NCI-H2081 (cell line): ENCODE measurements around the gene H3-3A.

Source experiments
- DNase-seq, 2 experiments: peaks; one replicate each; lab custom pipeline; 2025; lab: John Stamatoyannopoulos, UW

H3-3A gene

GRCh38 chr1:226062558-226063223, at the start of gene H3-3A:
Gene H3-3A, plus strand, starts transcription at chr1:226062716. Its CDS starts 1,636 bp downstream, at chr1:226064352.
- peak; percentile 95 to 98 for DNase-seq

DNA sequence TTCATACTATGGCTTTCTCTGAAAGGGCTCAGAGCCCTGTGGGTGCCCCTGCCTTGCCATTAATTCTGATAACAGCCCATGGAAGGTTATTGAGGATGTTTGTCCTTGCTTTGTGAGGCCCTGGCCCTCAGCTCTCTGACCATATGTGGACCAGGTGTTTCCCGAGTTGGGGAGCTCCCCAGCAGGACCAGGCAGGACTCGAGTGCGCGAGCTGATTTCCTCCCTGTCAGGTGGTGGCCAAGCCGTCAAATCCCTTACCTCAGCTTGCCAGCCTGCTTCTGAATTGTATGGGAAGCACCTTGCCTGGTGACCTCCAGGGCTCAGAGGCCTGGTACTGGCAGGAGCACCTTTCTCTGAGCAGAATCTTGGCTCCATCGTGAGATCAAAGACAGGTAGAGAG, 45.4 kb upstream of the H3-3A start:
- DNase-seq, result no peak

DNA sequence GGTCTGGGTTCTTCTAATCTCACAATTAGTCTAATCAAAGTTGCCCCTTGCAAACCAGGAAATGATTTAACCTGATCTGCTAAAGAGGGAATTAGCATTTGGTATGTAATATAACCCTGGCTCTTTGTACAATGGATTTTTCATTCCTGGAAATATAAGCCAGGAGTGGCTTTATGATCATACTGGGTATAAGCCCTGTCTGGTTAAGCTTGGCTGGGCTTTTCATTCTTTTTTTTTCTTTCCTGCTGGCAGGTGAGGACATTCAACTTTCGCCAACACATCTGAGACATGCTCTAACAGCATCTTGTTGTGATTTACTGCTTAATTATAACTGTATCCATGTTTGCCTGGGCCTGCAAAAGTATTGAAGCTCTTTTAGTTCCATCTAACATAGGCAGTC, 42.9 kb upstream of the H3-3A start:
- peak in 1 of 2 experiments; percentile 45 for DNase-seq

GRCh38 chr1:226021401-226021800, 41.1 kb upstream of the H3-3A start:
- DNase-seq, result no peak

DNA sequence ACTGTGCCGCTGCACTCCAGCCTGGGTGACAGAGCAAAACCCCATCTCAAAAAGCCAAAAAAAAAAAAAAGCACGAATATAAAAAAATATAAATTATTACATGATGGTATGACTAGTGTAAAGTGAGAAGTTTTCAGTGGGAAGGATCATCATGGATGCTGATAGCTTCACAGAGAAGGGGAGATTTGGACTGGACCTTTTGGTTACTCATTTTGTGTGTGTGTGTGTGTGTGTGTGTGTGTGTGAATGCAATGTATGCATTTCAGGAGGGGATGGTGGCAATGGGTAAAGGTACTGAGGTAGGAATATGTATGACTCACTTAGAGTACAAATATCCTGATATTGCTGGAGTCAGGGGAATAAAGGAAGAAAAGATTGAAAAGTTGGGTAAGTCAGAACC, 40.7 kb upstream of the H3-3A start:
- no peak for DNase-seq

DNA sequence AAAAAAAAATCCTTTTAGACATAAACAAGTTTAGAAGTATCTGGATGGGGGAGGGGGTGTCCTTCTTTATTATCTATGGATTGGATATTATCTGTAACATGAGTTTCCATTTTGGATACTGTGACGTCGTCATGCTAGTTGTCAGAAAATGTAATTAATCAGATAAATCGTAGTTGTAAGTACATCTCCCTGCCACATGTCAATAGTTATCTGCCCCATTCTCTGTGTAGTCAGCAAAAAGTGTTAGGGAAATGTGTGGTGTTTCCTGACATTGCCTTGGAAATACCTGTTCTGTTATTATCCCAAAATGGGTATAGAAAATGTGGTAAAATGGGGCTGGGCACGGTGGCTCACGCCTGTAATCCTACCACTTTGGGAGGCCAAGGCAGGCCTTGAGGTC, 38.8 kb upstream of the H3-3A start:
- no peak for DNase-seq

DNA sequence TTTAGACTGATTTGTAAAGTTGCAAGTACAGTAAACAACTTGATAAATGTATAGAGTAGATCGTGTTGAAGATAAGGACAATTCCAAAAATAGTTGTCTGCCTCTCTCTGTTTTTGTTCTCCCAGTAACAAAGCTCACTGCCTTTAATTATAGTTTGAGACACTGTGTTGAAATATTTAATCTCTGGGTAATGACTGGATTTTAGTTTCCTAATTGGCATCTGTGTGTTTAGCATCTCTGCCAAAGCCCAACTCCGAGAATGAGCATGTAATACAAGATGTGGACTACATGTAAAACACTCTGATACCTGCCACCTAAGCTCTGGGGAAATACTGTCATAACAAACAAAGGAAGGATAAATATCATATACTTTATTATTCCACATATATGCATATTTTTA, 35.7 kb upstream of the H3-3A start:
- DNase-seq, result peak in 1 of 2 experiments; percentile 42

GRCh38 chr1:226027538-226028217, 34.8 kb upstream of the H3-3A start:
- DNase-seq, result no peak

DNA sequence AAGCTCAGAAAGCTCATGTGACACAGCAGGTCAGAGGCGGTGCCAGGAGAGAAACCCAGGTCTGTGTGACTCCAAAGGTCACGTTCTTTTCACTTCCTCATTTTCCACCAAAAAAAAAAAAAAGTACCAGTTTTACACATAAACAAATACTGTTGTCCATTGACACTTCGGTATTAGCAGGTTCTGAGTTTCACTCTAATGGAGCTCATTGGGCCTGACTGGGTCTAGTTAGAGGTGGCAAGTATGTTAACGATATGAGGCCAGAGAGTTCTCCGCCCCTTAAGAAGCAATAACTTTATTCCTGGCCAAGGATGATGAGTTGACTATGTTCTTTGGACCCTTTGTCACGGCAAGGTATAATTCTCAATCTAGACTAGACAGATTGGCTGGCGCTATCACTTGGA, 33.4 kb upstream of the H3-3A start:
- no peak for DNase-seq

- DNase-seq, result no peak
Measured at GRCh38 chr1:226029568-226030225, 32.8 kb upstream of the H3-3A start.

GRCh38 chr1:226033582-226033981, 28.9 kb upstream of the H3-3A start:
- DNase-seq, result no peak

DNA sequence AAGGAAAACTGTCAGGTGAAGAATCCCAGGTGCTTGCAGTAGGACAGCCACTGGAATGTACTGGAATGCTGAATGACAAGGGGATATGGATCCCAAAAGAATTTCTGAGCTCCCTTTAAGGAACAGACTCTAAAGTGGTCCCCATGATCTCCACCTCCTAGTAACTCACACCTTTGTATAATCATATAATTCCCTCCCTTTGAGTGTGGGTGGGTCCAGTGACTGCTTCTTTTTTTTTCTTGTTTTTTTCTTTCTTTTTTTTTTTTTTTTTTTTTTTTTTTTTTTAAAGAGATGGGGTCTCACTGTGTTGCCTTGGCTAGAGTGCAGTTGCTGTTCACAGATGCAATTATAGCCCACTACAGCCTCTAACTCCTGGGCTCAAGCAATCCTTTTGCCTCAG, 28.5 kb upstream of the H3-3A start:
- no peak for DNase-seq

GRCh38 chr1:226034482-226034881, 28.0 kb upstream of the H3-3A start:
- DNase-seq, result no peak

DNA sequence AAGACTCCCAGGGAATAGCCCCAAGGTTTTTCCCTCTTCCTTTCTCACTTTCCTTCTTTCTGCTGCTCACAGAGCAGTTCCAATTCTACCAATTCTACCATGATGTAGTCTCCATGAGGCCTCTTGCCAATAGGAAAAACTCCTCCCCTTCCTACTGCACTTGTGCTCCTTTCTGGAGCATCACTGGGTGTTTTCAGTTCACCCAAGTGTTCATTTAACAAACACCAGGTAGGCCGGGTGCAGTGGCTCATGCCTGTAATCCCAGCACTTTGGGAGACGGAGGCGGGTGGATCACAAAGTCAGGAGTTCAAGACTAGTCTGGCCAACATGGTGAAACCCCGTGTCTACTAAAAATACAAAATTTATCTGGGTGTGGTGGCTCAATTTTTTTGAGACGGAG, 26.6 kb upstream of the H3-3A start:
- no peak for DNase-seq

DNA sequence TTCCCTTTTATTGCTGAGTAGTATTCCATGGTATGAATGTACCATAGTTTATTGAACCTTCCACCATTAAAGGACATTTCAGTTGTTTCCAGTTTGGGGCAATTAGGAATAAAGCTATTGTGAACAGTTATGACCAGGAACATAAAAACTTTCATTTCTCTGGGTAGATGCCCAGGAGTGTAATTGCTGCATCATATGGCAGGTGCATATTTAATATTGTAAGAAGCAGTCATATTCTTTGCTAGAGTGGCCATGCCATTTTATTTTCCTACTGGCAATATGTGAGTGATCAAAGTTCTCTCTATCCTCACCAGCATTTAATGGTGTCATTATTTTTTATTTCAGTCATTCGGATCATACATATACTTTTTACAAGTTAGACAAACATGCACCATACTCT, 23.9 kb upstream of the H3-3A start:
- no peak for DNase-seq

DNA sequence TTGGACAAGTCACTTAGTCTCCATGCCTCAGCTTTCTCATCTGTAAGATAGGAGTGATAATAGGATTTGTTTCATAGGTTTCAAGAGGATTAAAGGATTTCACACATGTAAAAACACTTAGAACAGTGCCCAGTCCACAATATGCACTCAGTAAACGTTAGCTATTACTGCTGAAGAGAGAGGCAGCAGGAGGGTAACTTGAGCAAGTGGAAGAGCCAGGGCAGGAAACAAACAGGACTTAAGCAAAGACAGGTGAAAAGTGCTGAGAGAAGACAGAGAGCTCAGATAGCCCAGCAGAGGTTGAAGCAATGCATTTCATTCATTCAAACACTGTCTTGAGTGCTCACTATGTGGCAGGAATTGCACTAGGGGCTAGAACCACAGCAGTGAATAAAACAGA, 21.1 kb upstream of the H3-3A start:
- DNase-seq, result no peak

DNA sequence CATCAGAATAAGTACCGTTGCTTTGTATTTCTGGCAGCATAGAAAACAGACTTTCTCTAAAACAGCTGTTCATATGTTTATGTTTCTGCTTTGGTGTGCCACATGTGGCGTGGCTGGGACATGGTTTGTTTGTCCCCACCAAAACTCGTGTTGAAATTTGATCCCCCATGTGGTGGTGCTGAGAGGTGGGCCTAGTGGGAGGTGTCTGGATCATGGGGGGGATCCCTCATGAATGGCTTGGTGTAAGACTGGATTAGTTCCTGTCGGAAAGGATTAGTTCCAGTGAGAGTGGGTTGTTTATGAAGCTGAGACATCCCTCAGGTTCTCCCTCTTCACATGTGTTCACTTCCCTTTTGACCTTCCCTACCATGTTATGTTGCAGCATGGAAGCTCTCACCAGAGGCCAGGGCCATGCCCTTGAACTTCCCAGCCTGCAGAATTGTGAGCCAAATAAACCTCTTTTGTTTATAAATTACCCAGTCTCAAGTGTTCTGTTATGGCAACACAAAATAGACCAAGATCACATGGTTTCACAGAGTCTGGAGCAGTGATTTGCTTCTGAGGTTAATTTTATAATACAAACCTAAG, 17.9 kb upstream of the H3-3A start:
- DNase-seq, result no peak

- DNase-seq, result no peak
Measured at GRCh38 chr1:226046240-226046639, 16.3 kb upstream of the H3-3A start.

DNA sequence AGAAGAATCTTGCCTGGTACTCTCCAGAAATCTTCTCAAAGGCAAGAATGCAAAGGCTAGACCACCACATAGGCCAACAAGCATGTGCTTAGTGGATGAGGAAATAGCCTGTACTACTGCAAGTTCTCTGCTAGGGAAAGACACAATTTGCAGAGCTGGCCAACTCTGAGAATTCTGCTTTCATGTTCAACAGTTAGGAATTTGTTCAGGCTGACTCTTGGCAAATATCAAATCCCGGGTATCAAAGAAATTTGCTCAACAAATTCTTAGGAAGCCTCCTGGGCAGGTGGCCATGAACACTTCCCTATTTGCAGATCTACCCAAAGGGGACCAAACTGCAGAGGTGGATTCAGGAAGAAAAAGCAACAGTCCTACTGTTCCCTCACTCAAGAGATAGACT, 15.0 kb upstream of the H3-3A start:
- DNase-seq, result no peak

DNA sequence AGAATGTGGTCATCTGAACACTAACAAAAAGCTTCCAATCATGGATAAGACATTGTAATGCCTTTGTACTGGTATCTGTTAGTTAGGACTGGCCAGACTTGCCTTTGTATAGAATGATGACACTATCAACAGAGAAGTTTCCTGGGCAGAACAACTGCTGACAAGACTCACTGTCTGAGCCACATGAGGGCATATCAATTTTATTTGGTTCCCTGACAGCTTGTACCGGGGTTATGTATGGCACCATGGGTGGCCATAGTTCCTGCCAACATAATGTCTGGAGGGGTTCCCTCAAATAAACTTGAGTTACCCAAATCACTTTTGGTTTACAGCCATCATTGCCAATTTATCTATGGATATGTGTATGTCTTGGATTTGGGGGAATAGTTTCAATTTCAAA, 13.6 kb upstream of the H3-3A start:
- no peak for DNase-seq

GRCh38 chr1:226050133-226050532, 12.4 kb upstream of the H3-3A start:
- no peak for DNase-seq

- DNase-seq, result no peak
Measured at GRCh38 chr1:226051365-226051764, 11.2 kb upstream of the H3-3A start.

DNA sequence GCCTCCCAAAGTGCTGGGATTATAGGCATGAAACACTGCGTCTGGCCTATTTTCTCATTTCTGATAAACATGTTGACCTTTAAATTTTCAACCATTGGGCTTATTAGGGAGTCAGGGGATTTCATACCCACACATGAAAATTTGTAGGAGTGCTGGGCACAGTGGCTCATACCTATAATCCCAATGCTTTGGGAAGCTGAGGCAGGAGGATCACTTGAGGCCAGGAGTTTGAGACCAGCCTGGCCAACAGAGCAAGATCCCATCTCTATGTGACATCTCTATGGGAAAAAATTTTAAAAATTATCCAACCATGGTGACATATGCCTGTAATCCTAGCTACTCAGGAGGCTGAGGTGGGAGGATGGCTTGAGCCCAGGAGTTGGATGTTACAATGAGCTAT, 10.5 kb upstream of the H3-3A start:
- no peak for DNase-seq
